Esophagus muscularis mucosa (tissue), 4 donors: ENCODE results near the gene KIAA1614. TPM values are rescaled to one million over a fixed set of nuclear protein-coding genes. Genes with fewer than 3 reads are reported as not detected.

Experiments
- DNase-seq: peaks from one replicate; pipeline ENCODE4 v3.0.0-alpha.2; 2017; ENCODE audit errors: extremely low spot score
- H3K27ac ChIP-seq, 4 donors: fragments of 200-600 bp; sonication (generic); replicated peaks in 1 of 4; 1 replicate in 3 of 4; 2 replicates in 1 of 4; pipeline ENCODE4 v1.5.1; 2016 to 2019; ENCODE audit warnings: mild to moderate bottlenecking in 1 of 4
- H3K27me3 ChIP-seq, 4 donors: fragments of 200-600 bp; sonication (generic); one replicate each; pipeline versions ENCODE4 v1.5.1 to v1.6.0; 2016 to 2019
- H3K36me3 ChIP-seq, 4 donors: fragments of 200-600 bp; sonication (generic); one replicate each; pipeline ENCODE4 v1.5.1; 2016 to 2019
- H3K4me1 ChIP-seq, 4 donors: fragments of 200-600 bp; sonication (generic); one replicate each; pipeline ENCODE4 v1.5.1; 2016 to 2019
- H3K4me3 ChIP-seq, 4 donors: fragments of 200-600 bp; sonication (generic); 1 replicate in 2 of 4; 2 replicates in 2 of 4; pipeline ENCODE4 v1.5.1; 2016 to 2019; ENCODE audit warnings: mild to moderate bottlenecking in 4 of 4, moderate library complexity in 1 of 4
- H3K9me3 ChIP-seq, 4 donors: fragments of 200-600 bp; sonication (generic); 1 replicate in 3 of 4; 2 replicates in 1 of 4; pipeline ENCODE4 v1.5.1; 2016 to 2019
- EP300 ChIP-seq: sonication (generic); formaldehyde crosslinking; IDR thresholded peaks from one replicate; pipeline ENCODE4 v1.6.1; 2017; ENCODE audit warnings: antibody characterized with exemption
- POLR2A ChIP-seq: fragments of 450-650 bp; IDR thresholded peaks from one replicate; pipeline ENCODE4 v1.6.1; 2017; ENCODE audit warnings: antibody characterized with exemption, moderate library complexity, mild to moderate bottlenecking, low read depth
- POLR2AphosphoS5 ChIP-seq, 2 donors: sonication (generic); formaldehyde crosslinking; IDR thresholded peaks; one replicate each; pipeline ENCODE4 v1.6.1; 2017; ENCODE audit warnings: antibody characterized with exemption in 2 of 2
- WGBS: methylation state at CpG from one replicate; pipeline ENCODE4 v1.1.5; 2018; 5-methylcytosine and 5-hydroxymethylcytosine counted together
- intact Hi-C: fragments of 100-400 bp; cut with DNase I; formaldehyde crosslinking; loops from one replicate; pipeline ENCODE4 v1.15.1; 2023
- total RNA-seq, 4 donors: library from RNA; depleted of rRNA; stranded (reverse); fragments of >200 nt; gene quantifications; one replicate each; pipeline versions ENCODE4 v1.1.0 to v1.2.1, GENCODE V29; 2016
- TF ChIP-seq, protein P1 (sequence below), 3 experiments: fragments of 200-600 bp in 2 of 3; fragments of 450-650 bp in 1 of 3; sonication (generic) in 2 of 3; IDR thresholded peaks; one replicate each; pipeline ENCODE4 v1.5.1; 2017 to 2019; ENCODE audit warnings: antibody characterized with exemption in 3 of 3, mild to moderate bottlenecking in 2 of 3, moderate library complexity in 1 of 3

The KIAA1614 gene
- total RNA-seq, 4 donors from 2014 or later, result 15.4 to 30.0 (median 17.4) TPM

DNA sequence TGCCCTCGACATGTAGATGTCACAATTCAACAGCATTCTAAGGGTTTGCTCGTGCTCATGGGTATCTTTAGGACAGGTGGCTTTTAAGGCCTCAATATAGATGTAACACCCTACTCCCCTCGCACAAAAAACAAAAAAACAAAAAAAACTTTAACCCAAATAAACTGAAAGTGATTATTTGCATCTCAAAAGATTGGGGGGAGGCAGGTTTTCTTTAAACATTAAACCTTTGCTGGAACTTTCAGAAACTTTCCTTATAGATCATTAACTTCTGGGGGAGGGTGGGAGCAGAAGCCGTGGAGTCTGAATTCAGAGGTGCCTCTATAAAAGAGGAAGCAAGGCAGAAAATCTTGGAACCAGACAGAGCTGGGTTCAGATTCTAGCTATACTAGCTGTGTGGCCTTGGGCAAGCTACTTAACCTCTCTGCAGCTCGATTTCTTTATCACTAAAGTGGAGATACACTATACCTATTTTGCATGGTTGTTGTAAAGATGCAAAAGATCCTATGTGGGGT, 3.2 kb upstream of the KIAA1614 start:
- intact Hi-C loops, result no loop called here
- WGBS, result 73% methylated on average over 5 of the region's 5 CpGs
- H3K36me3 ChIP-seq, result no peaks in the 10 kb centered on the region

GRCh38 chr1:180911640-180912191, 981 bp upstream of the KIAA1614 start:
- Histone ChIP-seq H3K4me3 (peak overlapping the region; percentile 69 to 89 (median 76)), H3K9me3 (no peaks in the 10 kb centered on the region), H3K36me3 (peaks cover 0 to 9% (median 7%) of the 10 kb centered on the region in 4 donors), H3K27ac (peak overlapping the region; percentile 88 to 96 (median 94)), H3K27me3 (no peaks in the 10 kb centered on the region), H3K4me1 (peaks cover 11 to 50% (median 41%) of the 10 kb centered on the region in 4 donors)
- DNase-seq, result no peak
- TF ChIP-seq POLR2AphosphoS5 (IDR thresholded peaks at IDR 0.05) (no peak), POLR2A (no peak), EP300 (no peak)
- TF ChIP-seq, protein P1, sequence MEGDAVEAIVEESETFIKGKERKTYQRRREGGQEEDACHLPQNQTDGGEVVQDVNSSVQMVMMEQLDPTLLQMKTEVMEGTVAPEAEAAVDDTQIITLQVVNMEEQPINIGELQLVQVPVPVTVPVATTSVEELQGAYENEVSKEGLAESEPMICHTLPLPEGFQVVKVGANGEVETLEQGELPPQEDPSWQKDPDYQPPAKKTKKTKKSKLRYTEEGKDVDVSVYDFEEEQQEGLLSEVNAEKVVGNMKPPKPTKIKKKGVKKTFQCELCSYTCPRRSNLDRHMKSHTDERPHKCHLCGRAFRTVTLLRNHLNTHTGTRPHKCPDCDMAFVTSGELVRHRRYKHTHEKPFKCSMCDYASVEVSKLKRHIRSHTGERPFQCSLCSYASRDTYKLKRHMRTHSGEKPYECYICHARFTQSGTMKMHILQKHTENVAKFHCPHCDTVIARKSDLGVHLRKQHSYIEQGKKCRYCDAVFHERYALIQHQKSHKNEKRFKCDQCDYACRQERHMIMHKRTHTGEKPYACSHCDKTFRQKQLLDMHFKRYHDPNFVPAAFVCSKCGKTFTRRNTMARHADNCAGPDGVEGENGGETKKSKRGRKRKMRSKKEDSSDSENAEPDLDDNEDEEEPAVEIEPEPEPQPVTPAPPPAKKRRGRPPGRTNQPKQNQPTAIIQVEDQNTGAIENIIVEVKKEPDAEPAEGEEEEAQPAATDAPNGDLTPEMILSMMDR (IDR thresholded peaks at IDR 0.05), result no peak
- intact Hi-C loops, result loop anchor here (5.0 kb wide), 1 partner anchor 111 kb away; the partner anchor contains the start of gene STX6
- WGBS, result 30% methylated on average over 17 of the region's 17 CpGs

More for the DNA sequence above, 3.2 kb upstream of the KIAA1614 start:
- Histone ChIP-seq H3K27me3 (no peaks in the 10 kb centered on the region), H3K9me3 (no peaks in the 10 kb centered on the region), H3K4me3 (no peak overlapping the region), H3K27ac (no peak overlapping the region), H3K4me1 (peaks cover 11 to 43% (median 38%) of the 10 kb centered on the region in 4 donors)
- DNase-seq, result no peak
- TF ChIP-seq POLR2AphosphoS5 (IDR thresholded peaks at IDR 0.05) (no peak), EP300 (no peak), POLR2A (no peak)
- TF ChIP-seq, protein P1 (IDR thresholded peaks at IDR 0.05), result no peak

- Histone ChIP-seq H3K36me3 (peaks cover 0 to 15% (median 12%) of the 10 kb centered on the region in 4 donors), H3K4me1 (peaks cover 11 to 50% (median 43%) of the 10 kb centered on the region in 4 donors), H3K27me3 (no peaks in the 10 kb centered on the region), H3K27ac (peak overlapping the region; percentile 88 to 96 (median 94)), H3K9me3 (no peaks in the 10 kb centered on the region), H3K4me3 (peak overlapping the region; percentile 69 to 89 (median 76))
- intact Hi-C loops, result loop anchor here (5.0 kb wide), 1 partner anchor 110 kb away; the partner anchor contains the start of gene STX6
- WGBS, result 18% methylated on average over 5 of the region's 71 CpGs
- DNase-seq, result no peak
- TF ChIP-seq, protein P1 (IDR thresholded peaks at IDR 0.05), result no peak
- TF ChIP-seq POLR2AphosphoS5 (IDR thresholded peaks at IDR 0.05), result peak in 1 of 2 donors; percentile 27
These were observed 391 bp upstream of the KIAA1614 start for GRCh38 chr1:180912211-180912800.

DNA sequence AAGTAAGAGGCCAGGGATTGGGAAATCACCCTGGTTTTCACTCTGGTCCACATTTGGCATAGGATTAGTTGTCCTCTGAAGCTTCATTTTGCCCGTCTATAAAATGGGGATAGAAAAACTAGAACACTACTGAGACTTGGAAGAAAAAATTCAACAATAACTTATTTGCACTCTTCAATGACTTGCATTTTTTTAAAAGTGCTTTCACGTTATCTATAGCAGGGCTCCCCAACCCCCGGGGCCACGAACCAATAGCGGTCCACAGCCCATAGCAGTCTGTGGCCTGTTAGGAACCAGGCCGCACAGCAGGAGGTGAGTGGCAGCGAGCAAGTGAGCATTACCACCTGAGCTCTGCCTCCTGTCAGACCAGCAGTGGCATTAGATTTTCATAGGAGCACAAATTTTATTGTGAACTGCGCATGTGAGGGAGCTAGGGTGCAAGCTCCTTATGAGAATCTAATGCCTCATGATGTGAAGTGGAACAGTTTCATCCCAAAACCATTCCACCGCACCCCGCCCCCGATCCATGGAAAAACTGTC, 2.8 kb downstream of the KIAA1614 start:
- WGBS, result 90% methylated on average over 8 of the region's 11 CpGs
- no peak for DNase-seq
- Histone ChIP-seq H3K27ac (no peak overlapping the region), H3K36me3 (peaks cover 5 to 46% (median 36%) of the 10 kb centered on the region in 4 donors), H3K27me3 (no peaks in the 10 kb centered on the region), H3K9me3 (no peaks in the 10 kb centered on the region), H3K4me1 (peaks cover 11 to 43% (median 34%) of the 10 kb centered on the region in 4 donors), H3K4me3 (no peak overlapping the region)
- intact Hi-C loops, result loop anchor here (5.0 kb wide), 1 partner anchor 37 kb away; no protein-coding TSS in a partner anchor
- TF ChIP-seq EP300 (no peak), POLR2A (no peak), POLR2AphosphoS5 (IDR thresholded peaks at IDR 0.05) (no peak)
- TF ChIP-seq, protein P1 (IDR thresholded peaks at IDR 0.05), result no peak
